Measurements from ENCODE around the gene CDH22.
A peak's percentile ranks its signal among the peaks of the same experiment; 100 is the strongest.

The CDH22 gene

DNA sequence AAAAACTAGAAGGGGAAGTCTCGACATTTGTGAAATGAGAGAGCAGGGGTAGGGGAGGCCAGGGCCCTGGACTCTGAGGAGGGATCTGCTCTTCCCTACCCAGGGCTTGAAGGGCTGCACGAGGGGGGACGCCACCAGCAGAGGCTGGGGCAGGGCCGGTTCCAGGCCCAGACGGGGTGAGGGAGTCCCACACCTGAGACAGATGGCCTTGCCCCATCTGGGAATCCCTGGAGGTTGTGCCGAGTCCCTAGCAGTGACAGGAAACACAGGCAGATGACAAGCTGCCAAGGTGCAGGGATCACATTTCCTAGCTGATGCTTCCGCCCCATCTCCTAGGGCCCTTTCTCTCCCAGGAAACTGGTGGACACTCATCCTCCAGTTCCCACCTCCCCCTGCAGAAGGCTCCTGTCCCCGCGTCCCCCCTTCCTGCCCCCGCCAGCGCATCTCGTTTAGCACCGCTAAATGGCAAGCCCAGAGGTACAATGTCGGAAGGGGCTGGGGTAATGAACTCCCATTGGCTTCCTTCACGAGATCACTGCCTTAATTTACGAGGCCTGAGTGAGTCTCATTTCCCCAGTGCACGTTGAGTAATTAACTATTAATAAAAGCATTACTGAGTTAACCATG, 35.2 kb upstream of the CDH22 start:
- DNase-seq = no peak

DNA sequence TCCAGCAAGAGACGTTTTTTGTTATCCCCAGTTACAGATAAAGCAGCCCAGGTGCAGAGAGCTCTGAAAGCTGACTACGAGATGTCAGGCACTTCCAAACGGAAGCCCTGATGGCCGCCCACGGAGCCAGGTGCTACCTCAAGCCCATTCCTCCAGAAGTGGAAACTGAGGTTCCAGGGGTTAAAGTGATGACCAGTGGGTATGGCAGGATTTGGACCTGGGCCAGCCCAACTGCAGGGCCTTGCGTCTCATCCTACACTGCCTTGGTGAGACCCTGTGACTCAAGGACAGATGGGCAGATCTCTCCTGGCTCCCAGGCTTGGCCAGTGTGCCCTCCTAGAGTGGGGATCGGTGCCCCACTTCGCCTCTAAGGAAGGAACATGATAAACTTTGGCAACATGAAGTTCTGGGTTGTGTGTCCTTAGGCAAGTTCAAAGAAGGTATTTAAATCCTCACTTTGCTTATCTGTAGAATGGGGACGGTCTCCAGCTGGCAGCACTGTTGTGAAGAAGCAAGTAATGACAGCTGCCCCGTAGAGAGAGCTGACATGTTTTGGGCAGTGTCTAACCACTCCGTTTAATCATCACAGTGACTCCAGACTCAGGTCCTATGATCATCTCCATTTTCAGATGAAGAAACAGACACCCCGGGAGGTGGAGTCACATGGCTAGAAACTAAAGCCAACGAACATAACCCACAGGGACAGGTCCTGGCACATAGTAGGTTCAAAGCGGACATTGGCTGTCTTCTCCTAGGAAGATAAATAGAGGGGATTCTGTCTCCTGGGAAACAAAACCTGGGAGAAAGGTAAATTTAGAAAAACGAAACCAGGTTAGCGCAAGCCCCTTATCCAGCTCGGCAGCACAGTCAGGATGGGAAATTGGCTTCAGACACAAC, 34.4 kb upstream of the CDH22 start:
- DNase-seq = no peak

DNA sequence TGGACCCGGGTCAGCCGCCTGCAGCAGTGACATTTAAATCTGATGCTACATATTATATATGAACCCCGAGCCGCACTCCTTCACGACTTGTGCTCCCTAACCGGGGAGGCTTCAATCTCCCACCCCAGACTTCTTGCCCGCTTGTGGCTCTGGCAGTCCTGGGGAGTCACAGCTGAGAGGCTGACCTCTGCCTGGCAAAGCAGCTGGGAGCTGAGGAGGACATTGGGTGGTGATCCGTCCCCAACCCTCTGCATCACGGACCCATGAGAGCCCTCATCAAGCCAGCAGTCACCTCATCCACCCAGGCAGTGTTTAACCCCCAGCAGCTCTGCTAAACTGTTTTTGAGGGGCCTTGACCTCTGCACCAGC, 33.7 kb upstream of the CDH22 start:
- DNase-seq = no peak

DNA sequence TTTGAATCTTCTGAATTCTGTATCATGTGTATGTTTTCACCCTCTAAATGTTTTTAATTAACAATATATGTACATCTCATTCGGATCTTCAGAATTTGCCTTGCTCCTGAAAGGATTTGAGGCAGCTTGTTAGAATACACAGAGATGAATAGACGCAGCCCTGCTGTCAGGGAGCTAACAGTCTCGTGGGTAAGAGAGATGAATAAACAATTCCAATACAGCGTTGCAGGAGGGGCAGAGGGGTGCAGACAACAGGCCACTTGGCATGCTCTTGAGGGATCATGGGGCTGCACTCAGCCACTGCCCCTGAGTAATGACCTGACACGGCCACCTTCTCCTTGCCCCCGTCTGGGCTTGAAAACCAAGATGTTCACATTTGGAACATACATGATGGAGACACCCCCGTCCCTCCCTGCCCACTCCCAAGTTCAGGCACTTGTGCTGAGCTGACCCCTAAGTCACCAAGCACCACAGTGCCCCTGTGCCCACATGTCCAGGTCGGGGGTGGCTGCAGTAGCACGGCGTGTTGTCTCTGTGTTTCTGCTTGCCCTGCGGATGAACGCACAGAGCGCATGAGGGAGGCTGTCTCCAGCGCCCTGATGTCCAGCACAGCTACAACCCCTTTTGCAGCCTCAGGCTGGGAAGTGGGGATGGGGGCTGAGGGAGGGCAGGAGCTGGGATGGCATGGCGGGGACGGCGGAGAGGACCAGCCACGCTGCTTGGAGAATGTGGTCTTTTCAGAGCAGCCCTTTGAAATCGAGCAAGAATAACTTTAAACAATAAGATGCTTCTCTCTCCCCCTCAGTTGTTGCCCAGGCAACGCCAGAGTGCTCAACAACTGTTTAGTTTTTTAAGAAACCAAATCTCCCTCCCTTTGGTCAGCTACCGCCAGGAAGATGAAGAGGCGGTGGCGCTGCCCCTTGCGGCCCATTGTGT, 33.0 kb upstream of the CDH22 start:
- DNase-seq = no peak

DNA sequence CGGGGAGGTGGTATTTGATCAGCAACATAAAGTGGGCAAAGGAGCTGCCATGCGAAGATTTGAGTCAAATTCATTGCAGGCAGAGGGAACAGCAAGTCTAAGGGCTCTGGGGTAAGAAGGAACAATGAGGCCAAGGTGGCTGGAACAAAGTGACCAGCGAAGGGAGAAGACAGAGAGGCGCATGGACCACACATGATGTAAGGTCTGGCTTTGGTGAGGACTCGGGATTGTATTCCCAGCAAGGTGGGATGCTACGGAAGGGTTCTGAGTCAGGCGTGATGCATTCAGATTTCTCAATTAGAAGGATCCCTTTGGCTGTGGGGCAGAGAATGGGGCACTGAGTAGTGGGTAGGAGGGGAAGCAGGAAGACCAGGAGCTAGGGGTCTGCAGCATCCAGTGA, 30.7 kb upstream of the CDH22 start:
- DNase-seq = no peak

DNA sequence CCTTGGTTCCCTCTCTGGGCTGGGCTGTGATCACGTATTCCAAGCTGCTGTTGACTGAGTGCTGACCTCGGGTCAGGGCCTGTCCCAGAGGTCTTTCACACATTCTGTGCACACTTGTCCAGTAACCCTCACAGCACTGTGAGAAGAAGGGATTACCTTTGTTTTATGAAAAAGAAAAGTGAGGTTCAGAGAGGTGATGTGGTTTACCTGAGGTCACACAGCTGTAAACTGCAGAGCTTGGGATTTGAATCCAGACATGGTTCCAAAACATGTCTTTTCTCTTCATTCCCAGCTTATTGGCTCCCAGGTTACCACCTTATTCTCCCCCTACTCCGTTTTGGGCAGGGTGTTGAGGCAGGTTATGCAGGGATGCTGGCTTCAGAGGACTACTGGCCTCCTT, 28.4 kb upstream of the CDH22 start:
- no peak for DNase-seq

DNA sequence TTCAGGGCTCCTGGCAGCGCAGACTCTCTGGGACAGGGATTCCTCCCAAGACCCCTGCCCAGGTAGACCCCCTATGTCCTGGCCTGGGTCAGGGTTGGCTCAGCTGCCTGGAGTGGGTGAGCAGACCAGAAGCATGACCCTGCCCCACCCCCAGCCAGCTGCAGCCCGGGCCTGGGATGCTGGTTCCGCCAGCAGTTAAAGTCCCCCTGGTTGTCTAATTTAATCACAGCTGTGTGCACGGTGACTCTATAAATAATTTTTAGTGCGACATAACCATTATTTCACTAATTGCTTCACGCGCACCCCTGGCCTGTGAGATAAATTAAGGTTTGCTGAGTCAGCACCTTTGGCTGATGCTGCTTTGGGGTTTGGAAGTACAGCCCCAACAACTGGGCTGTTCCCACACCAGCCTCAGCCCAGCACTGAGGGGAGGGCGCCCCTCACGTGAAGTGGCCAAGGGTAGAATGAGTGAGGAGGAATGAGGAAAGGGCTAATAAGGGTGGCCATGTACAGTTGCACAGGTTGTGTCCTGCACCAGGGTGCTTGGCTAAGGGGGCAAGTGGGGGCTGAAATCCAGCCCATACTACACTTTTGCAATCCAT, 26.1 kb upstream of the CDH22 start:
- no peak for DNase-seq

DNA sequence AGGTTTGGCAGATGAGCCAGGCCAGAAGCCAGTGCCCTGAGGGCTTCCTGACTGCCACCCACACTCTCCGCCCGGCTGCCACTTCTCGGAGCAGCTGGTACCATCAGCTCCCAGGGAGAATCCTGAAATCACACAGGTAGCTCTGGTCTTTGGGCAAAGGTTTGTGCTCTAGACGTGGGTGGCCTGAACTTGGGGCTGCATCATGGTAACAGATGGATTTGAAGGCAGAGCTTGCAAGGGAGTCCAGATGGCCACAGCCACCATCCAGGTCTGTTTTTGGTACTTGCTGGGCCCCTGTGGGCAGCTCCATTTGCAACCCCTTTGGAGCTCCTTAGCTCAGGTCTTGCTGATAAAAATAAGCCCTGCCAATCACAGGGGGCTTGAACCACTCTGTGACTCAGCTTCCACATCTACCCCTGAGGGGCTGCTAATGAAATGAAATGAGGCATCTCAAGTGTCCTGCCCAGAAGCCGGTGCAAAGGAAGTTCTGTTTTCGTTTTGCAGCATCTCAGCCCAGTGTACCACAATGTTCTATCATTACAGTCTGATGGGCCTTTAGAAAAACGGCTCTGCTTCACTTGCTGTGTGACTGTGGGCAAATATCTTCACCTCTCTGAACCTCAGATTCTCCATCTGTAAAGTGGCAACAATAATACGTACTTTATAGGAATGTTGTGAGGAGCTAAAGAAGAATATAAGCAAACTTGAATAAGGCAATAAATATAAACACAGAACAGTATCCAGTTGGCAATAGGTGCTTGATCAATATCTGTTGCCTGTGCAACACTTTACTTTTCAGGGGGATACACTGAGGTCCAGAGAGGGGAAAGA, 25.1 kb upstream of the CDH22 start:
- DNase-seq = no peak

DNA sequence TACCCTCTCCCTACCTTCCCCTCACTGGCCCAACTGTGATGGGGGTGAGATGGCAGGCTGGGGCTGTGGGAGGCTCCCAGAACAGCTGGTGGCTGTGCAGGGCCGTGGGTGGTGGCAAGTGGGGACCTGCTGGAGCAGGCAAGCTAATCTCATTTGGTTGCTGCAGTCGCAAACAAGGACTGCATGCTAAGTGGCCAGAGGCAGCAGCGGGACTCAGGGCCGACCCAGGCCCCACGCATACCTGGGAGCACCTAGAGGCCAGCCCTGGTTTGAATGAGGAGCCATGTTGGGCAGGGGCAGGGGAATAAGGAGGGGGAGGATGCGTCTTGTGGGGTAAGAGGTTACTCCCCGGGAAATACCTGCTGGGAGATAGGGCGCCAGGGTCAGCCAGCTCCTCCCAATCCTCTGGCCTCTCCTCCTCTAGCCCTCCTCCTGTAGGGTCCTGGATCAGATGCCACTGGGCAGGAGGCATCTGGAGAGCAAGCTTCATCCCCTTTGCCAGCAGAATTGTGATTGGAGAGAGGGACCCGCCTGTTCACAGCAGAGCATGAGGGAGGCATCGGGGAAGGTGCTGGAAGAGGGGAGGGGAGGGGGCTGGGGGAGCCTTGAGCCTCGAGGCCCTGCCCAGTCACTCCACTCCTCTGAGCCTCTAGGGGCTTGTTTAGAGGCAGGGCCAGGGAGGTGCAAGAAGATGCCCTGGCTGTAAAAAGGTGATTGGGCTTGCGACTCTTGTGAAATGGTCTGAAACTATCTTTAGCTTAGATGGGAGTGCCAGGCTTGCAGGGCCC, 24.3 kb upstream of the CDH22 start:
- DNase-seq = no peak

DNA sequence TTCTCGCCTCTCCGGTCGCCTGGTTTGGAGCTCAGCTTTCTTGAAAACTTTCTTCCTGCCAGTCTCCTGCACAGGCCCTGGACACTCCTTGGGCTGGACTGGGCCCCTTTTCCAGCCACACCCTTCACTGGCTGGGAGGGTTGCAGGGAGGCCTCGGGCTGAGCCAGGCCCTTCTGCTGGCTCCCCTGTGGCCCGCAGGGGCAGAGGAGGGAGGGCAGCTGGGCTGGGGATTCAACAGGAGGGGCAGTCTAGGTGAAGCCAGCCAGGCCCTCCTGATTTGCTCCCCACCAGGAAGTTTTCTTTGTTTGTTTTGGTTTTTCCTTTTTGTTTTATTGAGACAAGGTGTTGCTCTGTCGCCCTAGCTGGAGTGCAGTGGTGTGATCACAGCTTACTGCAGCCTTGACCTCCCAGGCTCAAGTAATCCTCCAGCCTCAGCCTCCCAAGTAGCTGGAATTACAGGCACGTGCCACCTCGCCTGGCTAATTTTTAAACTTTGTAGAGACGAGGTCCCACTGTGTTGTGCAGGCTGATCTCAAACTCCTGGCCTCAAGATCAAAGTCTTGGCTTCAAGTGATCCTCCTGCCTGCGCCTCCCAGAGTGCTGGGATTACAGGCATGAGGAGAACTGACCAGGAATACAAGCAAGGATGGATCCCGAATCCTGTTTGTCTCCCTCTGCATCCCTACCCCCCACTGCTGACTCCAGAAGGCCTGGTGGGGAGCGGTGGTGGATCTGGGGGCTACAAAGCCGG, 23.5 kb upstream of the CDH22 start:
- no peak for DNase-seq

DNA sequence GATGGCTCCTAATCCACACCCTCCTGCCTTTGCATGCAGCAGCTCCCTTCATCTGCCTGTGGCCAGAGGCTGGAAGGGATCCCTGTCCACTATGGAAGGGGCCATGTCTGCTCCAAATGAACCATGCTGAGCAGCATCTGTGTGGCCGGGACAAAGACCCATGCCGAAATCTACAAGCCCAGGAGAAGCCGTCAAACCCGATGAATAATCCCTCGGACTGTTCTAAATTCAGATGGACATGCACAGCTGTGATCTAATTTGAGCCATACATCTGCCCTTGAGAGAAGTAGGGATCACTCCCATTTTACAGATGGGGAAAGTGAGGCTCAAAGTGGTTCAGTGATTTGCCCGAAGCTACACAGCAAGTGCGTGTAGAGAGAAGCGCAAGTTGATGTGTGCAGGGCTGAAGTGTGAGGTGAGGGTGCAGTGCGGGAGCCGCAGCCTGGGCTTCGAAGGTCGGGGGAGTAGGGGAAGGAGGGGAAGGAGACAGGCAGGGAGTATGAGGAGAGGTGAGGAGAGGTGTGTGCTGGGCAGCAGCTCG, 22.6 kb upstream of the CDH22 start:
- DNase-seq = no peak

DNA sequence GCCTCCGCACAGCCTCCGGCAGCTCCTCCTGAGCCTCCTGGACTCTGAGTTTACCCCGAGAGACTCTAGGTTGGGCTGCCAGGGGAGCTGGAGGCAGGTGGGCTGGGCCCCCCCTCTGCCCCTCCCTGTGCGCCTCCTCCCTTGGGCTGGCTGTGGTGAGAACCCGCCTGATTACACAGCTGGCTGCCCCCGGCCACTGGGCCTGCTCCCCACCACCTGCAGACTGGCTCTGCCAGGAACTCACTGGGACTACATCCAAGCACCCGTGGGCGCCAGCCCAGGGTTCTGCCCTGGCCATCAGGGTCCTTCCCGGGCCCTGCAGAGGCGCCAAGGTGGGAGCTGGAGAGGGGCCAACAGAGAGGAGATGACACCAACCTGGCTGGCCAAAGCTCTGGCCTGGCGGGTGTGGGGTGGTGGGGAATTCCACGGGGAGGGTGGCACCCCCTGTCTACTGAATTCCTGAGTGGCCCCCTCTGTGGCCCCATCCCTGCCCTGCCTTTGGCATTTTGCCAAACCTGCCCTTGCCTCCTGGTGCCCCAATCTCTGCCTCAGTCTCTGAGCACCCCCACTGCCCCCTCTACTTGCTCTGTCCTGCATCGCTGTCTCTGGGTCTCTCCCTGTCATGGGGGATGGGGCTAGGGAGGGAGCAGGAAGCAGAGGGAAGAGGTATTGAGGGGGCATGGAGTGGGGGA, 21.9 kb upstream of the CDH22 start:
- DNase-seq = no peak

DNA sequence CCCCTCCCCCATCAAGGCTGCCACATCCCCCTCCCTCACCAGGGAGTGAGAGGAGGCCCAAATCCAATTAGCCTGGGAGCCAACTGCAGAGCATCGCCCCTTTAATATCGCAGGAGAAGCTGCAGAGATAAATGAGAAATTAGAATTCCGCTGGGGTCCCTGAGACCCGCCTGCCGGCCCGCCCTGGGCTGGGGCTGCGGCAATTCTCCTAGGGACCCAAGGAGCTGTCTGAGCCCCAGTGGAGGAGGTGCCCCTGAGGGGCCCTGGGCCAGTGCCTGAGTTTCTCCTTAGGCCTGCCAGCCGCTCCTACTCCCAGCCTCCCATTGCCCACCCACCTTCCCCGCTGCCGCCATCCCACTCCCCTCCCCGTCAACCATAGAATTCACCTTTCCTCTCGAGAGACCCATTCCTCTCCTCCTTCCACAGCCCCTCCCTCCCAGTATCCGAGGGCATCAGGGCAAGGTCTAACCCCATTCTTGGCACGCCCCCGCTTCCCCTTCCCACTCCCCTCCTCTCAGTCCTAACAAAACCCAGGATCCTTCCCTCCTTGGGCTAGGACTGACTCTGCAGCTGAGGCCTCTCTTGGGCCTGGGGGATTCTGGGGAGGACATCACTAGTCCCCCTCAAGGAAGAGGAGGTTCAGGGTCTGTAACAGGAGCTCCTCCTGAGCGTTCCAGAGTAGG, 20.0 kb upstream of the CDH22 start:
- no peak for DNase-seq

DNA sequence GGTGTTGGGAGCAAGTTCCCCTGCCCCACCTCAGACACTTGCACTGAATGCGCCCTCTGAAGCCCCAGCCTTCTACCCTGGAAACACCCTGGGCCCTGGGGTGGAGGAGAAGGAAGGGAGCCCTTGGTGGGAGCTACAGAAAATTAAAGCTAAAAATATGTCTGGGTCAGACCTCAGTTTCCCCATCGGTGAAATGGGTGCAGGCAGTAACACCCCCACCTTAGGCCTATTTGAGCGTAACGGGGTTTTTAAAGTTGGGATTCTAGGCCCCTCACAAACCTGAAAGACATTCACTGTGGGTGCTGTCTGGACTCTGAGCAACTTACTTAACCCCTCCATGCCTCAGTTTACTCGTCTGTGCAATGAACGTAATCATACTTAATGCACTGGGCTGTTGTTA, 19.3 kb upstream of the CDH22 start:
- DNase-seq = no peak

DNA sequence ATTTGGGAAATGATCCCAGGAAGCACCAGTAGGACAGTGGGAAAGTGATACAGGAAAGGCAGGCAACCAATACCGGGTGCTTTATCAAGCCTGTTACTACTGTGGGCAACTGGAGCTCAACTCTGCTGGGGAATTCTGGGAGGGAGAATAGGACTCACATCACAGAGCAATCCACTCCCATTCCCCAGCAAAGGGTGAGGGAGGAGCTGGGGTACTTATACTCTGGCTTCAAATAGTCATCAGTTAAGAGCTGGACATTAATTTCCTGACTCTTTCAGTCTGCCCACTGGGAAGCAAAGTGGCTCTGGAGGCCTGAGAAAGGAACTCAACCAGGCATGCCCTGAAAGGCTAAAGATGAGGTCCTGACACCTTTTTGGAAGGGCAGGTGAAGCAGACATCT, 17.5 kb upstream of the CDH22 start:
- no peak for DNase-seq

DNA sequence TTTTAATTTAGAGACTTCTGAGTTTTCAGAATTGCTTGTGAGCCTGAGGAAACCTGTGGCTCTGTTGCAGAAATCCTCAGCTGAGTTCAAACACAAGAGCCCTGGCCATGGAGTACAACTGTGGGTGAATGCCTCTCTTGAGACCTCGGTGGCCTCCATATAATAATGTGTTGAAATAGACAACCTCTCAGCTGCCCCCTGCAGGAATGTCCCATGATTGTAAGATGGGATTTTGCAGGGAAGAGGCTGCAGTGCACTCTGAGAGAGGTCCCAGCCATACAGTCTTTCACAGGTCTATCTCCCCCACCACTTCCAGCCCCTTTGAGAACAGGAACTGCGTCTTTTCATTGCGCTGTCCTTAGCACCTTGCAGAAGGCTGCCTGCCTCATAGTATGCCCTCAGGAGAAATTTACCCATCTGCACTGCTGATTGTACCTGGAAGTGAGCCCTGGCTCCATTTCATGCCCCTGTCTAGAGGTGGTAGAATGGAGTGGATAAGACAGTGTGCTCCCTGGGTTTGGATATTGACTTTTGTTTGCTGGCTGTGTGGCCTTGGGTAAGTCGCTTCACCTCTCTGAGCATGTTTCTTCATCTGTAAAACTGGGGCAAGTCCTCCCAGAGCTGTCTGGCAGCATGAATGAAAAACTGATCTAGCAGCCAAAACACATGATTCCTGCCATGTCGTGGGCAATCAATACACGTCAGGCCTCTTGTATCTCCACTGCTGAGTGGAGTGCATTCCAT, 16.8 kb upstream of the CDH22 start:
- DNase-seq = peak; percentile 56 to 58

DNA sequence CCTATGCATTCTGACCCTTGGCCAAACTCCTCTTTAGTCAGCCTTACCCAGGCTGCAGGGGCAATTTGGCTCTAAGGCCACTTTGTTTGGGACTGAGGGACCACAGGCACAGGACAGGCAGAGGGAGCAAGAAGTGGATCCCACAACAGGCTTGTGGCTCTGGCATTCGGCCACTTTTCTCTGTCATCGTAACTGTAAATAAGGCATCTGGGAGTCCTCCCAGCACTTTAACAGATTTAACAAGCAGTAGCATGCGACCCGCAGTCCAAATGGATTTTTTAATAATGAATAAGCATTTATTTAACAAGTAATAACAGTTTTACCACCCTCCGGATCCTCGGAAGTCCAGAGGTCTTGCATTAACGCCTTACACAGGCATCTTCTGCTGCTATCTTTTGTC, 16.1 kb upstream of the CDH22 start:
- no peak for DNase-seq

DNA sequence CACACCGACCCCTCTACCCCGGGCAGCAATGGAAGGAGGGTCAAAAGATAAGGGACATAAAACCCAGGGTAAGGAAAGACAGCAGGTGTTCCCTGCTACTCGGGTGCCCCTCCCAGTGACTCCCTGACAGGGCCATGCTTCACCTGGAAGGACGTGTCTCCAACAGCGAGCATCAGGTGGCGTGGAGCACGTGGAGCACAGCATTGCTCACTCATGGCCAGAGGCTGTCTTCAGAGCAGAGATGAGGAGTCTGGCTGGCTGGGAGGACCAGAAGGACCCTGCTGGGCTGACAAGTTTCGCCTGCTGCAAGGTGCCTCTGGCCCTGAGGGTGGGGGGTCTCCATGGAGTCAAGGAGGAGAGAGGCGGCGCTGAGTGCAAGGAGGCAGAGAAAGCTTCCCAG, 15.3 kb upstream of the CDH22 start:
- no peak for DNase-seq
